ENCODE measurements around the gene RNF175. TPM values are rescaled to one million over a fixed set of nuclear protein-coding genes. Genes with fewer than 3 reads are reported as not detected.

Gene RNF175
- polyA plus RNA-seq, 3 donors = 0.25 to 2.2 (median 1.7) TPM

Other genes with a start within 250 kb of the RNF175 start
- 10 to 100 TPM in 2 of 3 donors, 1 to 10 TPM in 1; 2.3 to 19.2 (median 11.0) TPM for gene TLR2, start 75.7 kb downstream of the RNF175 start, polyA plus RNA-seq
- gene SFRP2, start 29.1 kb upstream of the RNF175 start, polyA plus RNA-seq = 10 to 100 TPM in 2 of 3 donors, 1 to 10 TPM in 1; 1.3 to 83.0 (median 19.3) TPM